A549 (cell line): ENCODE data around the gene PRR19.

Source experiments
- CTCF ChIP-seq: fragments of >200 bp; sonication (Bioruptor Twin); formaldehyde crosslinking; IDR thresholded peaks from 3 replicates; pipeline ENCODE4 v1.5.1; 2016
- ELK1 ChIP-seq: fragments of 150-350 bp; IDR thresholded peaks from 2 replicates; pipeline ENCODE4 v1.6.1; 2014; ENCODE audit warnings: low read depth, mild to moderate bottlenecking, low read length
- EP300 ChIP-seq, 2 experiments: fragments of >200 bp; sonication (Bioruptor Twin); formaldehyde crosslinking; IDR thresholded peaks; 2 replicates in 1 of 2; 3 replicates in 1 of 2; pipeline ENCODE4 v1.6.1; 2016 to 2017
- HES2 ChIP-seq: fragments of >200 bp; sonication (Bioruptor Twin); formaldehyde crosslinking; IDR thresholded peaks from 2 replicates; pipeline ENCODE4 v1.6.1; 2016
- HOXA7 ChIP-seq: fragments of 250-450 bp; sonication (Bioruptor Pico); IDR thresholded peaks from 2 replicates; pipeline ENCODE4 v1.5.0; 2020; ENCODE audit warnings: mild to moderate bottlenecking, moderate library complexity
- JUNB ChIP-seq: fragments of >200 bp; sonication (Bioruptor Twin); formaldehyde crosslinking; IDR thresholded peaks from 2 replicates; pipeline ENCODE4 v1.6.1; 2016
- MAFK ChIP-seq: fragments of 450-650 bp; IDR thresholded peaks from 2 replicates; pipeline ENCODE4 v1.6.1; 2014; ENCODE audit not compliant: partially characterized antibody
- POLR2A ChIP-seq: IDR thresholded peaks from 2 replicates; pipeline ENCODE4 v1.6.1; 2012; ENCODE audit warnings: mild to moderate bottlenecking, low read length
- RFX5 ChIP-seq: fragments of 450-650 bp; IDR thresholded peaks from 2 replicates; pipeline ENCODE4 v1.7.1; 2014; ENCODE audit warnings: antibody characterized with exemption, mild to moderate bottlenecking, moderate library complexity
- RNF2 ChIP-seq: fragments of 200-600 bp; sonication (generic); IDR thresholded peaks from 2 replicates; pipeline ENCODE4 v1.6.1; 2016; ENCODE audit warnings: low read depth, mild to moderate bottlenecking, antibody characterized with exemption, moderate library complexity, borderline replicate concordance

GRCh38 chr19:42334697-42335373, 32.9 kb downstream of the PRR19 start:
- TF ChIP-seq MAFK (no peak), ELK1 (no peak), POLR2A (no peak), HES2 (no peak), HOXA7 (CRISPR knock-in tag) (no peak), EP300 (IDR thresholded peaks at IDR 0.05) (no peak), CTCF (no peak), RFX5 (no peak), JUNB (no peak), RNF2 (no peak)
